ENCODE results near the gene ZNHIT1. TPM values are rescaled to one million over a fixed set of nuclear protein-coding genes. Genes with fewer than 3 reads are reported as not detected.
A peak's percentile ranks its signal among the peaks of the same experiment; 100 is the strongest.

Gene ZNHIT1
- polyA plus RNA-seq, 3 donors, result 29.3 to 109 (median 74.9) TPM

DNA sequence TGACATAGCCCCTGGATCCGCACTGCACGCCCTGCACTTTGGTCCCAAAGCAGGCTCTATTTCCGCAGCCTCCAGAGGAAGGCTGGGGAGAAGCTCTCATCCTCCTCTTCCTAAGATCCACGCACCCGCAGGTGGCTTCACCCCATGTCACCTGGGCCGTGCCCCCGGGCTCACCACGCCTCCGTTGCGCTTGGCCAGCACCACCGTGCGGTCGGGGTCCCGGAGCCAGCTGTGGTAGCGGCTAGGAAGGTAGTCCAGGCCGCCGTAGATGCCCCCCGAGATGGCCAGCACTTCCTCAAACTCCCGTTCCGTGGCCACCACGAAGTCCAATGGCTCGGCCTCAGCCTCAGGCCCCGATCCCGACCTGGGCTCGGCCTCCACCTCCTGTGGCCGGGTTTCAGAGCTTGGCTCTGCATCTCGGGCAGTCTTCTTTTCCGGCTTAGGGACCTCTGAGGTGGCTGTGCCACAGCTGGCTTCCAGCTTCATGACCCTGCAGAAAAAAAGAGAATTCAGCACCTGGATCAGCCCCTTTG lies 43.6 kb upstream of the ZNHIT1 start:
- Mint-ChIP-seq H3K9me3 (peaks cover 6 to 48% (median 23%) of the 10 kb centered on the region in 7 donors), H3K4me3 (peak overlapping the region; percentile 41 to 87), H3K27ac (no peak overlapping the region), H3K36me3 (peaks cover 10 to 21% of the 10 kb centered on the region in 2 donors), H3K27me3 (ENCODE audit: low read depth in 3 of 3) (peaks cover 98 to 100% (median 99%) of the 10 kb centered on the region in 3 donors), H3K4me1 (peaks cover 45% of the 10 kb centered on the region)
- Histone ChIP-seq H3K27ac (ENCODE audit: low read depth in 1 of 2, low read length in 2 of 2) (no peak overlapping the region), H3K4me2 (replicated peaks; ENCODE audit: extremely low read depth, low read length, poor library complexity, severe bottlenecking) (peak overlapping the region; percentile 8), H3K36me3 (replicated peaks in 1 of 2; ENCODE audit: control insufficient read depth in 1 of 2, insufficient read depth in 2 of 2, low read length in 2 of 2) (no peaks in the 10 kb centered on the region), H3K79me2 (ENCODE audit: insufficient read depth, low read length) (no peaks in the 10 kb centered on the region), H2AFZ (ENCODE audit: insufficient read depth, low read depth, low read length, poor library complexity, severe bottlenecking) (no peak overlapping the region), H3K9ac (ENCODE audit: insufficient read depth, low read length, poor library complexity, severe bottlenecking) (no peak overlapping the region), H3K4me1 (ENCODE audit: control insufficient read depth in 1 of 2, insufficient read depth in 2 of 2, low read length in 2 of 2) (peaks cover 40 to 43% of the 10 kb centered on the region in 2 donors), H3K9me3 (replicated peaks in 1 of 2; ENCODE audit: control insufficient read depth in 1 of 2, insufficient read depth in 1 of 2, low read length in 2 of 2) (peaks cover 5 to 47% of the 10 kb centered on the region in 2 donors), H4K20me1 (ENCODE audit: insufficient read depth, low read length) (no peaks in the 10 kb centered on the region), H3K27me3 (ENCODE audit: control insufficient read depth in 2 of 2, insufficient read depth in 2 of 2, low read length in 2 of 2) (peaks cover 77 to 100% of the 10 kb centered on the region in 2 donors), H3K4me3 (replicated peaks in 1 of 3; ENCODE audit: low read depth in 2 of 3, low read length in 3 of 3) (peak overlapping the region in 1 of 3 experiments; percentile 23)
- intact Hi-C loops (cut with micrococcal nuclease), result no loop called here
- WGBS (ENCODE audit: insufficient coverage), result 3% methylated on average over 27 of the region's 28 CpGs
- no peak for DNase-seq
- TF ChIP-seq, protein P1, sequence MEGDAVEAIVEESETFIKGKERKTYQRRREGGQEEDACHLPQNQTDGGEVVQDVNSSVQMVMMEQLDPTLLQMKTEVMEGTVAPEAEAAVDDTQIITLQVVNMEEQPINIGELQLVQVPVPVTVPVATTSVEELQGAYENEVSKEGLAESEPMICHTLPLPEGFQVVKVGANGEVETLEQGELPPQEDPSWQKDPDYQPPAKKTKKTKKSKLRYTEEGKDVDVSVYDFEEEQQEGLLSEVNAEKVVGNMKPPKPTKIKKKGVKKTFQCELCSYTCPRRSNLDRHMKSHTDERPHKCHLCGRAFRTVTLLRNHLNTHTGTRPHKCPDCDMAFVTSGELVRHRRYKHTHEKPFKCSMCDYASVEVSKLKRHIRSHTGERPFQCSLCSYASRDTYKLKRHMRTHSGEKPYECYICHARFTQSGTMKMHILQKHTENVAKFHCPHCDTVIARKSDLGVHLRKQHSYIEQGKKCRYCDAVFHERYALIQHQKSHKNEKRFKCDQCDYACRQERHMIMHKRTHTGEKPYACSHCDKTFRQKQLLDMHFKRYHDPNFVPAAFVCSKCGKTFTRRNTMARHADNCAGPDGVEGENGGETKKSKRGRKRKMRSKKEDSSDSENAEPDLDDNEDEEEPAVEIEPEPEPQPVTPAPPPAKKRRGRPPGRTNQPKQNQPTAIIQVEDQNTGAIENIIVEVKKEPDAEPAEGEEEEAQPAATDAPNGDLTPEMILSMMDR (IDR thresholded peaks at IDR 0.05), result no peak

DNA sequence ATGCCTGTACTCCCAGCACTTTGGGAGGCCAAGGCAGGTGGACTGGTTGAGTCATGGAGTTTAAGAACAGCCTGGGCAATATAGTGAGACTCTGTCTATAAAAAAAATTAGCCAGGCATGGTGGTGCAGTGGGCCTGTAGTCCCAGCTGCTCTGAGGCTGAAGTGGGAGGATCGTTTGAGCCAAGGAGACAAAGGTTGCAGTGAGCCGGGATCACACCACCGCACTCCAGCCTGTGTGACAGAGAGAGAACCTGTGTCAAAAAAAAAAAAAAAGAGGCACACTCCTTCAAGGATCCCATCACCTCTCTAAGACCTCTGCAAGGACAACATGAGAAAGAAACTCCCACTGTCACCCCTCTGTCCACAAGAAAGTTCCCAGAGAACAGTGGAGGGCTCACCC lies 42.3 kb upstream of the ZNHIT1 start:
- Histone ChIP-seq H3K27me3 (ENCODE audit: control insufficient read depth in 2 of 2, insufficient read depth in 2 of 2, low read length in 2 of 2) (peaks cover 79 to 98% of the 10 kb centered on the region in 2 donors), H3K4me3 (replicated peaks in 1 of 3; ENCODE audit: low read depth in 2 of 3, low read length in 3 of 3) (no peak overlapping the region), H3K4me2 (replicated peaks; ENCODE audit: extremely low read depth, low read length, poor library complexity, severe bottlenecking) (no peak overlapping the region), H3K9ac (ENCODE audit: insufficient read depth, low read length, poor library complexity, severe bottlenecking) (no peak overlapping the region), H2AFZ (ENCODE audit: insufficient read depth, low read depth, low read length, poor library complexity, severe bottlenecking) (no peak overlapping the region), H3K4me1 (ENCODE audit: control insufficient read depth in 1 of 2, insufficient read depth in 2 of 2, low read length in 2 of 2) (peaks cover 27 to 31% of the 10 kb centered on the region in 2 donors), H3K36me3 (replicated peaks in 1 of 2; ENCODE audit: control insufficient read depth in 1 of 2, insufficient read depth in 2 of 2, low read length in 2 of 2) (no peaks in the 10 kb centered on the region), H4K20me1 (ENCODE audit: insufficient read depth, low read length) (no peaks in the 10 kb centered on the region), H3K27ac (ENCODE audit: low read depth in 1 of 2, low read length in 2 of 2) (no peak overlapping the region), H3K9me3 (replicated peaks in 1 of 2; ENCODE audit: control insufficient read depth in 1 of 2, insufficient read depth in 1 of 2, low read length in 2 of 2) (peaks cover 5 to 46% of the 10 kb centered on the region in 2 donors), H3K79me2 (ENCODE audit: insufficient read depth, low read length) (no peaks in the 10 kb centered on the region)
- peaks cover 10 to 18% of the 10 kb centered on the region in 2 donors for H3K36me3 Mint-ChIP-seq
- peak overlapping the region in 1 of 2 donors; percentile 87 for H3K4me3 Mint-ChIP-seq
- H3K4me1 Mint-ChIP-seq, result peaks cover 32% of the 10 kb centered on the region
- peaks cover 6 to 43% (median 24%) of the 10 kb centered on the region in 7 donors for H3K9me3 Mint-ChIP-seq
- TF ChIP-seq, protein P1 (IDR thresholded peaks at IDR 0.05), result no peak
- H3K27me3 Mint-ChIP-seq (ENCODE audit: low read depth in 3 of 3), result peaks cover 96 to 100% (median 98%) of the 10 kb centered on the region in 3 donors
- intact Hi-C loops (cut with micrococcal nuclease), result no loop called here
- 0% methylated on average over 1 of the region's 3 CpGs for WGBS (ENCODE audit: insufficient coverage)
- no peak for DNase-seq
- no peak overlapping the region for H3K27ac Mint-ChIP-seq

Measured in CD14-positive monocyte (primary cell).